Measurements from ENCODE around the gene HMGCS2. TPM values are rescaled to one million over a fixed set of nuclear protein-coding genes. Genes with fewer than 3 reads are reported as not detected.
A peak's percentile ranks its signal among the peaks of the same experiment; 100 is the strongest.

The HMGCS2 gene
- total and polyA plus RNA-seq, 9 of the 15 experiments (the other 6 are each of a cell fraction or from before 2014, with no cell fraction given), result 0.13 TPM; not detected in 8

DNA sequence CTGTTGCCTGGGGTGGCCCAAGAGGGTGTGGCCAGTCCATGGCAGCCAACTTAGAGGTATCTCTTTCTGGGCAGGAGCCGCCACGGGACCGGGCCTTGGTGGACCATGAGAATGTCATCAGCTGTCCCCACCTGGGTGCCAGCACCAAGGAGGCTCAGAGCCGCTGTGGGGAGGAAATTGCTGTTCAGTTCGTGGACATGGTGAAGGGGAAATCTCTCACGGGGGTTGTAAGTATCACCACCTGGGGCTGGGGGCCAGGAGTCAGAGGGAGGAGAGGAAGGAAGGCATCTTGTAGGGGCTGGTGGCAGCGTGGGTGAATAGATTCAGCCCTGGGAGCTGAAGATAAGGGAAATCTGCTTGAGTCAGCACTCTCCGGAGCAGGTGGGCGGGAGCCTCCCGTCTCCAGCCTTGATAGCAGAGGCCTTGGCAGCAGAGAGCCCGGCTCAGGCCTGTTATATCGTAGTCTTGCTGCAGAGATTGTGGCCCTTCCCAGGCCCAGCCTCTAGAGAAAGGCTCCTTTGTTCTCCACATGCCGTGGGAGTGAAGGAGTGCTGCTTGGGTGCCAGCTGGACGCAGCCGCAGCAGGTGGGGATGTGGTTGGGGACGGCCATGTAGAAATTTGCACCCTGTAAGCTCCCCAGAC is 31.5 kb downstream of the HMGCS2 start (continued):
- no peak for TF ChIP-seq ZC3H4 (CRISPR knock-in tag; IDR thresholded peaks at IDR 0.05; ENCODE audit: borderline replicate concordance)
- peak; percentile 36; the same call in 1 of the 2 replicates for TF ChIP-seq HBP1 (CRISPR knock-in tag; IDR thresholded peaks at IDR 0.05)
- TF ChIP-seq, protein P1, sequence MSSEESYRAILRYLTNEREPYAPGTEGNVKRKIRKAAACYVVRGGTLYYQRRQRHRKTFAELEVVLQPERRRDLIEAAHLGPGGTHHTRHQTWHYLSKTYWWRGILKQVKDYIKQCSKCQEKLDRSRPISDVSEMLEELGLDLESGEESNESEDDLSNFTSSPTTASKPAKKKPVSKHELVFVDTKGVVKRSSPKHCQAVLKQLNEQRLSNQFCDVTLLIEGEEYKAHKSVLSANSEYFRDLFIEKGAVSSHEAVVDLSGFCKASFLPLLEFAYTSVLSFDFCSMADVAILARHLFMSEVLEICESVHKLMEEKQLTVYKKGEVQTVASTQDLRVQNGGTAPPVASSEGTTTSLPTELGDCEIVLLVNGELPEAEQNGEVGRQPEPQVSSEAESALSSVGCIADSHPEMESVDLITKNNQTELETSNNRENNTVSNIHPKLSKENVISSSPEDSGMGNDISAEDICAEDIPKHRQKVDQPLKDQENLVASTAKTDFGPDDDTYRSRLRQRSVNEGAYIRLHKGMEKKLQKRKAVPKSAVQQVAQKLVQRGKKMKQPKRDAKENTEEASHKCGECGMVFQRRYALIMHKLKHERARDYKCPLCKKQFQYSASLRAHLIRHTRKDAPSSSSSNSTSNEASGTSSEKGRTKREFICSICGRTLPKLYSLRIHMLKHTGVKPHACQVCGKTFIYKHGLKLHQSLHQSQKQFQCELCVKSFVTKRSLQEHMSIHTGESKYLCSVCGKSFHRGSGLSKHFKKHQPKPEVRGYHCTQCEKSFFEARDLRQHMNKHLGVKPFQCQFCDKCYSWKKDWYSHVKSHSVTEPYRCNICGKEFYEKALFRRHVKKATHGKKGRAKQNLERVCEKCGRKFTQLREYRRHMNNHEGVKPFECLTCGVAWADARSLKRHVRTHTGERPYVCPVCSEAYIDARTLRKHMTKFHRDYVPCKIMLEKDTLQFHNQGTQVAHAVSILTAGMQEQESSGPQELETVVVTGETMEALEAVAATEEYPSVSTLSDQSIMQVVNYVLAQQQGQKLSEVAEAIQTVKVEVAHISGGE (CRISPR knock-in tag; IDR thresholded peaks at IDR 0.05), result peak in 1 of 3 experiments; percentile 87; a peak in 2 of 6 replicates
- TF ChIP-seq, protein P2, sequence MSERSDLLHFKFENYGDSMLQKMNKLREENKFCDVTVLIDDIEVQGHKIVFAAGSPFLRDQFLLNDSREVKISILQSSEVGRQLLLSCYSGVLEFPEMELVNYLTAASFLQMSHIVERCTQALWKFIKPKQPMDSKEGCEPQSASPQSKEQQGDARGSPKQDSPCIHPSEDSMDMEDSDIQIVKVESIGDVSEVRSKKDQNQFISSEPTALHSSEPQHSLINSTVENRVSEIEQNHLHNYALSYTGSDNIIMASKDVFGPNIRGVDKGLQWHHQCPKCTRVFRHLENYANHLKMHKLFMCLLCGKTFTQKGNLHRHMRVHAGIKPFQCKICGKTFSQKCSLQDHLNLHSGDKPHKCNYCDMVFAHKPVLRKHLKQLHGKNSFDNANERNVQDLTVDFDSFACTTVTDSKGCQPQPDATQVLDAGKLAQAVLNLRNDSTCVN (CRISPR knock-in tag; IDR thresholded peaks at IDR 0.05), result no peak
- TF ChIP-seq ZNF134 (CRISPR knock-in tag; conservative IDR thresholded peaks at IDR 0.05), result no peak
- TF ChIP-seq LEF1 (IDR thresholded peaks at IDR 0.05), result peak; percentile 64
- TF ChIP-seq TBL1XR1 (IDR thresholded peaks at IDR 0.05; ENCODE audit: low read length in 2 of 2), result peak in 1 of 2 experiments; percentile 90; a peak in 3 of 4 replicates
- no peak for TF ChIP-seq ZFPM2 (CRISPR knock-in tag; IDR thresholded peaks at IDR 0.05)
- TF ChIP-seq ZNF75A (CRISPR knock-in tag; IDR thresholded peaks at IDR 0.05), result no peak
- TF ChIP-seq POLR2H (tag; IDR thresholded peaks at IDR 0.05; ENCODE audit: low read depth), result no peak
- TF ChIP-seq ATF4 (CRISPR knock-in tag; IDR thresholded peaks at IDR 0.05), result peak; percentile 49; the same call in 1 of the 2 replicates
- TF ChIP-seq CREBBP (IDR thresholded peaks at IDR 0.05; ENCODE audit: low read depth, low read length), result no peak
- TF ChIP-seq JUNB (CRISPR knock-in tag; conservative IDR thresholded peaks at IDR 0.05), result no peak
- no peak for TF ChIP-seq MXI1 (IDR thresholded peaks at IDR 0.05; ENCODE audit: low read depth, low read length)
- no peak for TF ChIP-seq FOXO4 (CRISPR knock-in tag; IDR thresholded peaks at IDR 0.05)
- TF ChIP-seq, protein P3, sequence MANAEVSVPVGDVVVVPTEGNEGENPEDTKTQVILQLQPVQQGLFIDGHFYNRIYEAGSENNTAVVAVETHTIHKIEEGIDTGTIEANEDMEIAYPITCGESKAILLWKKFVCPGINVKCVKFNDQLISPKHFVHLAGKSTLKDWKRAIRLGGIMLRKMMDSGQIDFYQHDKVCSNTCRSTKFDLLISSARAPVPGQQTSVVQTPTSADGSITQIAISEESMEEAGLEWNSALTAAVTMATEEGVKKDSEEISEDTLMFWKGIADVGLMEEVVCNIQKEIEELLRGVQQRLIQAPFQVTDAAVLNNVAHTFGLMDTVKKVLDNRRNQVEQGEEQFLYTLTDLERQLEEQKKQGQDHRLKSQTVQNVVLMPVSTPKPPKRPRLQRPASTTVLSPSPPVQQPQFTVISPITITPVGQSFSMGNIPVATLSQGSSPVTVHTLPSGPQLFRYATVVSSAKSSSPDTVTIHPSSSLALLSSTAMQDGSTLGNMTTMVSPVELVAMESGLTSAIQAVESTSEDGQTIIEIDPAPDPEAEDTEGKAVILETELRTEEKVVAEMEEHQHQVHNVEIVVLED (CRISPR knock-in tag; IDR thresholded peaks at IDR 0.05), result no peak
- no peak for TF ChIP-seq SRSF7 (optimal IDR thresholded peaks at IDR 0.05; ENCODE audit: low read depth, low read length)

All from K562 (cell line).